HPDE6-E6E7 (cell line): ENCODE measurements around the gene HSPA12B.
A peak's percentile ranks its signal among the peaks of the same experiment; 100 is the strongest.

Source experiments
- DNase-seq: peaks from one replicate; pipeline ENCODE4 v3.0.0; 2011; ENCODE audit warnings: missing footprints; ENCODE audit errors: extremely low spot score

HSPA12B gene

DNA sequence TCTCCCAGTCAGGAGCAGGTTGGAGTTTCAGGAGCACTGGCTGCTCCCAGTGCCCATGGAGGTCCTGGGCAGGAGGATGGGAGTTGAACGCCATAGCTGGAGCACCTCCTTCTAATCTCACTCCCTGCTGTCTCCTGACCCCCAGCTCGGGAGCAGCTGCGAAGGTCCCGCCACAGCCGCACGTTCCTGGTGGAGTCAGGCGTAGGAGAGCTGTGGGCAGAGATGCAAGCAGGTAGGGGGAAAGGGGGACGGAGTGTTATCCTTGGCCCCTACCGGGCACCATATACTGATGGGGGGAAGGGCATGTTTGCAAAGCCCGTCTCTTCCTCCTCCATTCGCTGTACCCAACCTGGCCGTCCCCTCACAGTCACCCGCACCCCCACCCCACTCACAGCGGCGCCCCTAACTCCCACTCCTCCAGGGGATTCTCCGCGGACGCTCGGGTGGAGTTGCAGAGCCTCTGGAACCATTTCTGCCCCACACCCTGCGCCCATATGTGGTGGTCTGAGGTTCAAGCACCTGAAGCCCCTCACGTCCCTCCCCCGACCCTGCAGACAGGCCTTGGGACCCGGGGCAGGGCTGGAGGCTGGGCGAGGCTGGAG is 16.7 kb downstream of the HSPA12B start:
- no peak for DNase-seq

DNA sequence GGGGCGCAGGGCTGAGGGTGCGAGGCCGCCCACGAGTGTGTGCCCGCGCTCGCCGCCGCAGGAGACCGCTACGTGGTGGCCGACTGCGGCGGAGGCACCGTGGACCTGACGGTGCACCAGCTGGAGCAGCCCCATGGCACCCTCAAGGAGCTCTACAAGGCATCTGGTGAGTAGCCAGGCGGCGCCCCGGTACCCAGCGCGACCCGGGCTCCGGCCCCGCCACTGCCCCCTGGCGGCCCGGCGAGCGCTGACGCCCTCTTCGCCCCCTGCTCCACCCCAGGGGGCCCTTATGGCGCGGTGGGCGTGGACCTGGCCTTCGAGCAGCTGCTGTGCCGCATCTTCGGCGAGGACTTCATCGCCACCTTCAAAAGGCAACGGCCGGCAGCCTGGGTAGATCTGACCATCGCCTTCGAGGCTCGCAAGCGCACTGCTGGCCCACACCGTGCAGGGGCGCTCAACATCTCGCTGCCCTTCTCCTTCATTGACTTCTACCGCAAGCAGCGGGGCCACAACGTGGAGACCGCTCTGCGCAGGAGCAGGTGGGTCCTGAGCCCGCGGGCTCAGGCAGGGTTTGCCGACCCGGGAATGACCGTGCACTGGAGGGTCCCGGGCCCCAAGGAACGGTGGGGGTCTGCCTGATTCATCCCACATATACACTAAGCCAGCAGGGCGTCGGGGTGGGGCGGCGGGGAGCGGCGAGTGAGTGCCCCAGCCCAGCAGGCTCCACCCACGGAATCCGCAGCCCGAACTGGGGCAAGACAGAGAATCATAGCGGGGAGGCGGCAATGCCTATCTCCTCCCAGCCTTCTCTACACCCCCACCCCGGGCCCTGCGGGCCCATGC is 17.4 kb downstream of the HSPA12B start:
- peak; percentile 67 for DNase-seq

GRCh38 chr20:3751305-3751674 is 18.8 kb downstream of the HSPA12B start:
- no peak for DNase-seq

DNA sequence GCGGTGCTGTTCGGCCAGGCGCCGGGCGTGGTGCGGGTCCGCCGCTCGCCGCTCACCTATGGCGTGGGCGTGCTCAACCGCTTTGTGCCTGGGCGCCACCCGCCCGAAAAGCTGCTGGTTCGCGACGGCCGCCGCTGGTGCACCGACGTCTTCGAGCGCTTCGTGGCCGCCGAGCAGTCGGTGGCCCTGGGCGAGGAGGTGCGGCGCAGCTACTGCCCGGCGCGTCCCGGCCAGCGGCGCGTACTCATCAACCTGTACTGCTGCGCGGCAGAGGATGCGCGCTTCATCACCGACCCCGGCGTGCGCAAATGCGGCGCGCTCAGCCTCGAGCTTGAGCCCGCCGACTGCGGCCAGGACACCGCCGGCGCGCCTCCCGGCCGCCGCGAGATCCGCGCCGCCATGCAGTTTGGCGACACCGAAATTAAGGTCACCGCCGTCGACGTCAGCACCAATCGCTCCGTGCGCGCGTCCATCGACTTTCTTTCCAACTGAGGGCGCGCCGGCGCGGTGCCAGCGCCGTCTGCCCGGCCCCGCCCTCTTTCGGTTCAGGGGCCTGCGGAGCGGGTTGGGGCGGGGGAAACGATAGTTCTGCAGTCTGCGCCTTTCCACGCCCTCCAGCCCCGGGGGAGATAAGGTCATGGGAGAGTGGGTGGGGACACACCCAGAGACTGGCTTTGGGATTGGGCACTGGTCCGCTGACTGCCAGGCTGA is 19.3 kb downstream of the HSPA12B start:
- peak; percentile 67 for DNase-seq

- no peak for DNase-seq
These were observed 19.9 kb downstream of the HSPA12B start for GRCh38 chr20:3752386-3752759.

- DNase-seq = peak; percentile 79
These were observed 20.6 kb downstream of the HSPA12B start for GRCh38 chr20:3753098-3753497.

- no peak for DNase-seq
These were observed 21.2 kb downstream of the HSPA12B start for GRCh38 chr20:3753501-3754275.

DNA sequence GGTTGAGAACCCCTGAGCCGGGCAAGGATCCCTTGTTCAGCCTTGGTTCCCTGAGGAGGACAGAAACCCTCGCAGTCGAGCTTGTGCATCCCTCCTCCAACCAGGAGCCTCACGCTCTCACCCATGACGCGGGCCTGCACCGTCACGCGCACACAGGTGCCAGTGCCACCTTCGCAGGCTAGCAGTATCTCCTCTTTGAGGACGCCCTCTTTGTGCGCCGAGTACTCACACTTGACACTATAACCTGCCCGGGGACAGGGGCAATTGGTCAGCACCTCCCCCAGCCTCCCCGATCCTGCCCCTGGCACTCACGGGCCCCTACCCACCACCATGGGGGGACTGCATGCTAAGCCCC is 21.8 kb downstream of the HSPA12B start:
- no peak for DNase-seq

- DNase-seq = no peak
These were observed 22.8 kb downstream of the HSPA12B start for GRCh38 chr20:3755269-3755668.

DNA sequence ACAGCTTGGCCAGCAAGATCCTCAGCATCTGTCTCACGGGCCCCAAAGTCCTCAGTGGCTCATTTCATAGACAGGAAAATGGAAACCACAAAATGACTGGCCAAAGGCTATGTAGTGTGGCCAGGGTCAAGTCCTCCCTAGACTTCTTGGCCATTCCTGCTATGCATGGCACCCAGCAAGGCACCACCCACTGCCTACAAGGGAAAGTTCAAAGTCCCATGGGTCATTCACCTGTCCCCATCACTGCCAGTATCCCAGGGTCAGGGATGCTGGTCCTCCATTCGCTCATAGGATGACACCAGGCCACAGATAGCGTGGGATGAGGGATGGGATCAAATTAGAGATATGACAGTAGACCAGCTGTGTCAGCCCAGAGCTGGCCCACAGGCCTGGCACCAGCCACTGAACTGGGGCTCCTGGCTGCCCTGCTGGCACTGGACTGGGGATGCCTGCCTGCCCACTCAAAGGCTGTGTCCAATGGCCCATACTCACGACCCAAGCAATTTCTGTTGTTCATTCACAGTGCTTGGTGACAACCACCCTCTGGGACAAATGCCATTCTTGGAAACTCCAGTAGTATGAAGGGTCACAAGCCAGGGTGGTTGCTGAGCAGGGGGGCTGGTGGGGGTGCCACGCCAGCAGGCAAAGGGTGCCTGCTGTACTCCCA is 23.5 kb downstream of the HSPA12B start:
- no peak for DNase-seq

GRCh38 chr20:3757268-3757667 is 24.8 kb downstream of the HSPA12B start:
- DNase-seq = no peak

DNA sequence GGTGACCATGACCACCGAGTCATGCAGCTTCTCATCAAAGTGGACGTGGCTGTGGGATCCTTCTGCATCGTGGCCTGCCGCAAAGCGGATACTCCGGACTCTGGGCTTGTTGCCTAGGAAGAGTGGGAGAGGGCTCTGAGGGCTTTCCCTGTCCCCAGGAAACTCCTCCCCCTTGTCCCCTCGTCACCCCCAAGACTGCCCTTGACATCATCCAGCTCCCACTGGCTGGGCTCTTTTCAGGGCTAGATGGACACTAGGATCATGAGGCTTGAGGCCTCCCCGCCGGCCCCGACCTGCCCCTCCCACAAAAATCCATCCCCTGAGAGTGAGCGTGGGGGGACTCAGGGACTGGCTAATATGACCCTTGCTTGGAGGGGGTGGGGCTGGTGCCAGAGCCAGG is 26.1 kb downstream of the HSPA12B start:
- no peak for DNase-seq

DNA sequence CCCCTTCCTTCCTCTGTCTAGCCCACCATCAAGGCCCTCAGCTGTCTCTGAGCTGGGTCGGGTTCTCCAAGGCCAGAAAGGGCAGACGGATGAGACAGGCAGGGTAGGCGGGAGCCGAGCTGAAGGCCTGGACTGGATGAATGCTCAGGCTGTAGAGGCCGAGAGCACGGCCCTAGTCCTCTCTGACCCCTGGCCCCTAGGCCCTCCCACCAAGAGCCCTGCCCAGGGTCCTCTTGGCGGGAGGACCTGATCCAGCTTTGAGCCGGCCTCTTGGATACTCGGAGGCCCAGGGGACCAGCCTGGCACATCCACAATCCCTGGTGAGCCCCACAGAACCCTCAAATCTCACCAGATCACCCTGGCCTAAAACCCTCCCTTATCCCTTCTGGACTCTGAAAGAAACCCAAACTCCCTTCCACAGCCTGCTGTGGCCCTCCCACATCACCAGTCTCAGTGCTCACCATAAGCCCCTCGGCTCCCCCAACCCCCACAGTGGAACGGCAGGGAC is 26.9 kb downstream of the HSPA12B start:
- DNase-seq = no peak

DNA sequence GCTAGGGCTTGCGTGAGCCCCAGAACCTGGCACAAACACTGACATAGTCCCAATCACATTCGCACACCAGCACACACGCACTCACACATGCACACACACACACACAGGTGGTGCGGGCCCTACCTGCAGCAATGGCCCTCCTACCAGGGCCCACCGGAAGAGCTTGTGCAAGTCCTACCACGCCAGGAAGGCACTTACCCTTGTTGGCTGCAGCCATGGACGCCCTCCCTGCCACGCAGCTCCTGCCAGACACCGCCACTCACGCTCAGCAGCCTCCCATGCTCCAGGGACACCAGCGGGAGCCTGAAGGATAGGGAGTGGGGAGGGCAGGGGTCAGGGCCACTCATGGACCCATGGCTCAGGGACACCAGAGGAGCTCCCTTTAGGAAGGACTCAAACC is 27.4 kb downstream of the HSPA12B start:
- DNase-seq = no peak

GRCh38 chr20:3760655-3761348 is 28.3 kb downstream of the HSPA12B start:
- no peak for DNase-seq

GRCh38 chr20:3763671-3764601 is 31.5 kb downstream of the HSPA12B start:
- DNase-seq = no peak

DNA sequence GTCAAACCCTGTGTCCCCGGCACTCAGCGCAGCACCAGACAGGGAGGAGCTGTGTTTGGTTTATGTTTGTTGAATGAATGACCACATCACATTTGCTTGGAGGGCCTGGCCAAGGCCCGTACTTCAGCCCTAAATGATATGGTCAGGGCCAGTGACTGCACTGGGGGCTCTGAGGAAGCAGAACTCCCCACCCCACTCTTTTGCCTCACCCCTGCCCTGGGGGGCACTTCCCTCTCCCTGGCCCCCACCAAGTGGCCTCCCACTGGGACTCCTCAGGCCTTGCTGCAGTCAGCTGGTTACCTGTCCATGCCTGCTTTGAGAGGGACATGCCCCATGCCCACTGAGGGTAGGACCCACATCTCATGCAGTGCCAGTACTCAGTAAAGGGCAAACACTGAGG is 32.2 kb downstream of the HSPA12B start:
- no peak for DNase-seq

GRCh38 chr20:3765171-3765882 is 32.8 kb downstream of the HSPA12B start:
- no peak for DNase-seq
